ENCODE data around the gene AMBN. TPM values are rescaled to one million over a fixed set of nuclear protein-coding genes. Genes with fewer than 3 reads are reported as not detected.

AMBN gene
- polyA plus RNA-seq, 3 donors, result not detected

GRCh38 chr4:70600977-70601376, 8.9 kb downstream of the AMBN start:
- Histone ChIP-seq H3K9ac (ENCODE audit: insufficient read depth, low read length, poor library complexity, severe bottlenecking) (no peak overlapping the region), H3K9me3 (replicated peaks in 1 of 2; ENCODE audit: control insufficient read depth in 1 of 2, insufficient read depth in 1 of 2, low read length in 2 of 2) (no peaks in the 10 kb centered on the region), H3K79me2 (ENCODE audit: insufficient read depth, low read length) (no peaks in the 10 kb centered on the region), H2AFZ (ENCODE audit: insufficient read depth, low read depth, low read length, poor library complexity, severe bottlenecking) (no peak overlapping the region), H3K27ac (ENCODE audit: low read depth in 1 of 2, low read length in 2 of 2) (no peak overlapping the region), H3K4me2 (replicated peaks; ENCODE audit: extremely low read depth, low read length, poor library complexity, severe bottlenecking) (no peak overlapping the region), H4K20me1 (ENCODE audit: insufficient read depth, low read length) (no peaks in the 10 kb centered on the region), H3K36me3 (replicated peaks in 1 of 2; ENCODE audit: control insufficient read depth in 1 of 2, insufficient read depth in 2 of 2, low read length in 2 of 2) (no peaks in the 10 kb centered on the region), H3K4me1 (ENCODE audit: control insufficient read depth in 1 of 2, insufficient read depth in 2 of 2, low read length in 2 of 2) (no peaks in the 10 kb centered on the region), H3K4me3 (replicated peaks in 1 of 3; ENCODE audit: low read depth in 2 of 3, low read length in 3 of 3) (no peak overlapping the region), H3K27me3 (ENCODE audit: control insufficient read depth in 2 of 2, insufficient read depth in 2 of 2, low read length in 2 of 2) (no peaks in the 10 kb centered on the region)
- 94% methylated on average over 2 of the region's 5 CpGs for WGBS (ENCODE audit: insufficient coverage)
- DNase-seq, result no peak
- no peak overlapping the region for H3K4me3 Mint-ChIP-seq
- H3K27ac Mint-ChIP-seq, result no peak overlapping the region
- H3K9me3 Mint-ChIP-seq, result no peaks in the 10 kb centered on the region
- intact Hi-C loops (cut with micrococcal nuclease), result no loop called here
- peaks cover 2 to 5% (median 5%) of the 10 kb centered on the region in 3 donors for H3K27me3 Mint-ChIP-seq (ENCODE audit: low read depth in 3 of 3)
- H3K36me3 Mint-ChIP-seq, result no peaks in the 10 kb centered on the region
- no peak for TF ChIP-seq CTCF (IDR thresholded peaks at IDR 0.05)
- no peaks in the 10 kb centered on the region for H3K4me1 Mint-ChIP-seq

- no peaks in the 10 kb centered on the region for H3K79me2 ChIP-seq (ENCODE audit: insufficient read depth, low read length)
- no peak overlapping the region for H3K27ac ChIP-seq (ENCODE audit: low read depth in 1 of 2, low read length in 2 of 2)
- no CpG with 5 or more reads among the region's 5 CpGs for WGBS (ENCODE audit: insufficient coverage)
- no peaks in the 10 kb centered on the region for H3K36me3 ChIP-seq (replicated peaks in 1 of 2; ENCODE audit: control insufficient read depth in 1 of 2, insufficient read depth in 2 of 2, low read length in 2 of 2)
- H3K4me1 Mint-ChIP-seq, result no peaks in the 10 kb centered on the region
- intact Hi-C loops (cut with micrococcal nuclease), result no loop called here
- peaks cover 2 to 5% (median 5%) of the 10 kb centered on the region in 3 donors for H3K27me3 Mint-ChIP-seq (ENCODE audit: low read depth in 3 of 3)
- H4K20me1 ChIP-seq (ENCODE audit: insufficient read depth, low read length), result no peaks in the 10 kb centered on the region
- peak; percentile 34 to 59 (median 46) for DNase-seq
- no peak overlapping the region for H3K4me3 ChIP-seq (replicated peaks in 1 of 3; ENCODE audit: low read depth in 2 of 3, low read length in 3 of 3)
- TF ChIP-seq CTCF (IDR thresholded peaks at IDR 0.05), result peak; percentile 78
- no peak overlapping the region for H3K9ac ChIP-seq (ENCODE audit: insufficient read depth, low read length, poor library complexity, severe bottlenecking)
- no peak overlapping the region for H3K4me3 Mint-ChIP-seq
- no peaks in the 10 kb centered on the region for H3K4me1 ChIP-seq (ENCODE audit: control insufficient read depth in 1 of 2, insufficient read depth in 2 of 2, low read length in 2 of 2)
- no peaks in the 10 kb centered on the region for H3K27me3 ChIP-seq (ENCODE audit: control insufficient read depth in 2 of 2, insufficient read depth in 2 of 2, low read length in 2 of 2)
- H3K27ac Mint-ChIP-seq, result no peak overlapping the region
- H3K9me3 Mint-ChIP-seq, result no peaks in the 10 kb centered on the region
- H2AFZ ChIP-seq (ENCODE audit: insufficient read depth, low read depth, low read length, poor library complexity, severe bottlenecking), result no peak overlapping the region
- H3K36me3 Mint-ChIP-seq, result no peaks in the 10 kb centered on the region
- no peaks in the 10 kb centered on the region for H3K9me3 ChIP-seq (replicated peaks in 1 of 2; ENCODE audit: control insufficient read depth in 1 of 2, insufficient read depth in 1 of 2, low read length in 2 of 2)
- H3K4me2 ChIP-seq (replicated peaks; ENCODE audit: extremely low read depth, low read length, poor library complexity, severe bottlenecking), result no peak overlapping the region
Observed at GRCh38 chr4:70601422-70602039, 9.5 kb downstream of the AMBN start.

Data from CD14-positive monocyte (primary cell).